ENCODE results near the gene STARD10. TPM values are rescaled to one million over a fixed set of nuclear protein-coding genes. Genes with fewer than 3 reads are reported as not detected.

The STARD10 gene
- total and polyA plus RNA-seq, 9 of the 15 experiments (the other 6 are each of a cell fraction or from before 2014, with no cell fraction given), result 0.15 to 52.9 (median 32.3) TPM

DNA sequence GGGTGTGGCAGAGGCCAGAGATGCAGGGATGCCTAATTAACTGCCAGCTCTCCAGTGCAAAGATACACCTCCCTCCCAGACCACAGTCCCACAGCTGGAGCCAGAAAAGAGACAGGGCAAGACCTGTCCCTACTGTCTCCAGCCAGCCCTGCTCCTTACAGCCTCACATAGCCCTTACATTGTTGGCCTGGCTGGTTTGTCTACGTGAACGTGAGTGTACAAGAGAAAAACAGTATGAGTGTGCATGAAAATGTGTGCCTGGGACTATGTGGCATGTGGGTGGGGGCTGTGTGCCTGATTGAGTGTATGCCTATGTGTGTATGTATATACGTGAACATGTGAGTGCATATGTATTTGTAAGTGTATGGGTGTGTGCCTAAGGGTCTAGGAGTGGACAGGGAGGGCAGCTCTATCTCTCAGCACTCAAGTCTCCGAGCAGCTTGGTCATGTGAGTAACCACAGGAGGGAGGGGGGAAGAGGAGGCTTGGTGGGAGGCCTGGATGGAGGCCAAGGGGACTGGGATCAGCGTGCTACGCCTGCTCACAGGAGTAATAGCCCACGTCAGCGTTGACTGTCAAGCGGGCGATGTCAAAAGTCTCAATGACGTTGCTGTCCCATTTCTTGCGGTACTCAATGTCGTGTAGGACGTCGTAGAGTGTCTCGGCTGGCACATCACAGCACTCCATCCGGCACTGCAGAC lies 35.0 kb downstream of the STARD10 start (continued):
- TF ChIP-seq, protein P1, sequence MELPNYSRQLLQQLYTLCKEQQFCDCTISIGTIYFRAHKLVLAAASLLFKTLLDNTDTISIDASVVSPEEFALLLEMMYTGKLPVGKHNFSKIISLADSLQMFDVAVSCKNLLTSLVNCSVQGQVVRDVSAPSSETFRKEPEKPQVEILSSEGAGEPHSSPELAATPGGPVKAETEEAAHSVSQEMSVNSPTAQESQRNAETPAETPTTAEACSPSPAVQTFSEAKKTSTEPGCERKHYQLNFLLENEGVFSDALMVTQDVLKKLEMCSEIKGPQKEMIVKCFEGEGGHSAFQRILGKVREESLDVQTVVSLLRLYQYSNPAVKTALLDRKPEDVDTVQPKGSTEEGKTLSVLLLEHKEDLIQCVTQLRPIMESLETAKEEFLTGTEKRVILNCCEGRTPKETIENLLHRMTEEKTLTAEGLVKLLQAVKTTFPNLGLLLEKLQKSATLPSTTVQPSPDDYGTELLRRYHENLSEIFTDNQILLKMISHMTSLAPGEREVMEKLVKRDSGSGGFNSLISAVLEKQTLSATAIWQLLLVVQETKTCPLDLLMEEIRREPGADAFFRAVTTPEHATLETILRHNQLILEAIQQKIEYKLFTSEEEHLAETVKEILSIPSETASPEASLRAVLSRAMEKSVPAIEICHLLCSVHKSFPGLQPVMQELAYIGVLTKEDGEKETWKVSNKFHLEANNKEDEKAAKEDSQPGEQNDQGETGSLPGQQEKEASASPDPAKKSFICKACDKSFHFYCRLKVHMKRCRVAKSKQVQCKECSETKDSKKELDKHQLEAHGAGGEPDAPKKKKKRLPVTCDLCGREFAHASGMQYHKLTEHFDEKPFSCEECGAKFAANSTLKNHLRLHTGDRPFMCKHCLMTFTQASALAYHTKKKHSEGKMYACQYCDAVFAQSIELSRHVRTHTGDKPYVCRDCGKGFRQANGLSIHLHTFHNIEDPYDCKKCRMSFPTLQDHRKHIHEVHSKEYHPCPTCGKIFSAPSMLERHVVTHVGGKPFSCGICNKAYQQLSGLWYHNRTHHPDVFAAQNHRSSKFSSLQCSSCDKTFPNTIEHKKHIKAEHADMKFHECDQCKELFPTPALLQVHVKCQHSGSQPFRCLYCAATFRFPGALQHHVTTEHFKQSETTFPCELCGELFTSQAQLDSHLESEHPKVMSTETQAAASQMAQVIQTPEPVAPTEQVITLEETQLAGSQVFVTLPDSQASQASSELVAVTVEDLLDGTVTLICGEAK (IDR thresholded peaks at IDR 0.05), result no peak
- TF ChIP-seq, protein P1 (CRISPR knock-in tag; IDR thresholded peaks at IDR 0.05), result no peak
- TF ChIP-seq RNF2 (IDR thresholded peaks at IDR 0.05), result peak; percentile 42; the same call in 1 of the 2 replicates
- TF ChIP-seq EP400 (IDR thresholded peaks at IDR 0.05), result peak; percentile 48; the same call in 1 of the 2 replicates
- TF ChIP-seq SMARCE1 (IDR thresholded peaks at IDR 0.05), result peak; percentile 57; the same call in 1 of the 2 replicates
- TF ChIP-seq, protein P2, sequence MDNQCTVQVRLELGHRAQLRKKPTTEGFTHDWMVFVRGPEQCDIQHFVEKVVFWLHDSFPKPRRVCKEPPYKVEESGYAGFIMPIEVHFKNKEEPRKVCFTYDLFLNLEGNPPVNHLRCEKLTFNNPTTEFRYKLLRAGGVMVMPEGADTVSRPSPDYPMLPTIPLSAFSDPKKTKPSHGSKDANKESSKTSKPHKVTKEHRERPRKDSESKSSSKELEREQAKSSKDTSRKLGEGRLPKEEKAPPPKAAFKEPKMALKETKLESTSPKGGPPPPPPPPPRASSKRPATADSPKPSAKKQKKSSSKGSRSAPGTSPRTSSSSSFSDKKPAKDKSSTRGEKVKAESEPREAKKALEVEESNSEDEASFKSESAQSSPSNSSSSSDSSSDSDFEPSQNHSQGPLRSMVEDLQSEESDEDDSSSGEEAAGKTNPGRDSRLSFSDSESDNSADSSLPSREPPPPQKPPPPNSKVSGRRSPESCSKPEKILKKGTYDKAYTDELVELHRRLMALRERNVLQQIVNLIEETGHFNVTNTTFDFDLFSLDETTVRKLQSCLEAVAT (IDR thresholded peaks at IDR 0.05), result peak in 1 of 2 experiments; percentile 90; a peak in 2 of 4 replicates
- TF ChIP-seq ELF4 (CRISPR knock-in tag; IDR thresholded peaks at IDR 0.05), result peak; percentile 19; the same call in 1 of the 2 replicates
- TF ChIP-seq, protein P3, sequence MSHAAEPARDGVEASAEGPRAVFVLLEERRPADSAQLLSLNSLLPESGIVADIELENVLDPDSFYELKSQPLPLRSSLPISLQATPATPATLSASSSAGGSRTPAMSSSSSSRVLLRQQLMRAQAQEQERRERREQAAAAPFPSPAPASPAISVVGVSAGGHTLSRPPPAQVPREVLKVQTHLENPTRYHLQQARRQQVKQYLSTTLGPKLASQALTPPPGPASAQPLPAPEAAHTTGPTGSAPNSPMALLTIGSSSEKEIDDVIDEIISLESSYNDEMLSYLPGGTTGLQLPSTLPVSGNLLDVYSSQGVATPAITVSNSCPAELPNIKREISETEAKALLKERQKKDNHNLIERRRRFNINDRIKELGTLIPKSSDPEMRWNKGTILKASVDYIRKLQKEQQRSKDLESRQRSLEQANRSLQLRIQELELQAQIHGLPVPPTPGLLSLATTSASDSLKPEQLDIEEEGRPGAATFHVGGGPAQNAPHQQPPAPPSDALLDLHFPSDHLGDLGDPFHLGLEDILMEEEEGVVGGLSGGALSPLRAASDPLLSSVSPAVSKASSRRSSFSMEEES (CRISPR knock-in tag; IDR thresholded peaks at IDR 0.05), result peak; percentile 44
- TF ChIP-seq ZNF766 (CRISPR knock-in tag; conservative IDR thresholded peaks at IDR 0.05), result no peak
- TF ChIP-seq ZNF274 (IDR thresholded peaks at IDR 0.05; ENCODE audit: borderline replicate concordance, low read depth, low read length), result no peak
- TF ChIP-seq KHSRP (IDR thresholded peaks at IDR 0.05), result 0 out of 2 replicates have a peak, but pooled peaks have one; percentile 49
- 0 out of 2 replicates have a peak, but pooled peaks have one; percentile 10 for TF ChIP-seq EHMT2 (IDR thresholded peaks at IDR 0.05)
- TF ChIP-seq, protein P4, sequence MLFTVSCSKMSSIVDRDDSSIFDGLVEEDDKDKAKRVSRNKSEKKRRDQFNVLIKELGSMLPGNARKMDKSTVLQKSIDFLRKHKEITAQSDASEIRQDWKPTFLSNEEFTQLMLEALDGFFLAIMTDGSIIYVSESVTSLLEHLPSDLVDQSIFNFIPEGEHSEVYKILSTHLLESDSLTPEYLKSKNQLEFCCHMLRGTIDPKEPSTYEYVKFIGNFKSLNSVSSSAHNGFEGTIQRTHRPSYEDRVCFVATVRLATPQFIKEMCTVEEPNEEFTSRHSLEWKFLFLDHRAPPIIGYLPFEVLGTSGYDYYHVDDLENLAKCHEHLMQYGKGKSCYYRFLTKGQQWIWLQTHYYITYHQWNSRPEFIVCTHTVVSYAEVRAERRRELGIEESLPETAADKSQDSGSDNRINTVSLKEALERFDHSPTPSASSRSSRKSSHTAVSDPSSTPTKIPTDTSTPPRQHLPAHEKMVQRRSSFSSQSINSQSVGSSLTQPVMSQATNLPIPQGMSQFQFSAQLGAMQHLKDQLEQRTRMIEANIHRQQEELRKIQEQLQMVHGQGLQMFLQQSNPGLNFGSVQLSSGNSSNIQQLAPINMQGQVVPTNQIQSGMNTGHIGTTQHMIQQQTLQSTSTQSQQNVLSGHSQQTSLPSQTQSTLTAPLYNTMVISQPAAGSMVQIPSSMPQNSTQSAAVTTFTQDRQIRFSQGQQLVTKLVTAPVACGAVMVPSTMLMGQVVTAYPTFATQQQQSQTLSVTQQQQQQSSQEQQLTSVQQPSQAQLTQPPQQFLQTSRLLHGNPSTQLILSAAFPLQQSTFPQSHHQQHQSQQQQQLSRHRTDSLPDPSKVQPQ (CRISPR knock-in tag; IDR thresholded peaks at IDR 0.05; ENCODE audit: borderline replicate concordance), result no peak

Measured in K562 (cell line).